ENCODE results near the gene DAAM2.

The DAAM2 gene

GRCh38 chr6:39756582-39756981, 35.6 kb upstream of the DAAM2 start:
- no peak overlapping the region for H3K4me3 ChIP-seq (ENCODE audit: low read depth, low read length)
- no peak for DNase-seq (ENCODE audit: low read depth)
- TF ChIP-seq, protein P1, sequence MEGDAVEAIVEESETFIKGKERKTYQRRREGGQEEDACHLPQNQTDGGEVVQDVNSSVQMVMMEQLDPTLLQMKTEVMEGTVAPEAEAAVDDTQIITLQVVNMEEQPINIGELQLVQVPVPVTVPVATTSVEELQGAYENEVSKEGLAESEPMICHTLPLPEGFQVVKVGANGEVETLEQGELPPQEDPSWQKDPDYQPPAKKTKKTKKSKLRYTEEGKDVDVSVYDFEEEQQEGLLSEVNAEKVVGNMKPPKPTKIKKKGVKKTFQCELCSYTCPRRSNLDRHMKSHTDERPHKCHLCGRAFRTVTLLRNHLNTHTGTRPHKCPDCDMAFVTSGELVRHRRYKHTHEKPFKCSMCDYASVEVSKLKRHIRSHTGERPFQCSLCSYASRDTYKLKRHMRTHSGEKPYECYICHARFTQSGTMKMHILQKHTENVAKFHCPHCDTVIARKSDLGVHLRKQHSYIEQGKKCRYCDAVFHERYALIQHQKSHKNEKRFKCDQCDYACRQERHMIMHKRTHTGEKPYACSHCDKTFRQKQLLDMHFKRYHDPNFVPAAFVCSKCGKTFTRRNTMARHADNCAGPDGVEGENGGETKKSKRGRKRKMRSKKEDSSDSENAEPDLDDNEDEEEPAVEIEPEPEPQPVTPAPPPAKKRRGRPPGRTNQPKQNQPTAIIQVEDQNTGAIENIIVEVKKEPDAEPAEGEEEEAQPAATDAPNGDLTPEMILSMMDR (IDR thresholded peaks at IDR 0.05; ENCODE audit: low read depth, low read length, missing control alignments), result no peak

DNA sequence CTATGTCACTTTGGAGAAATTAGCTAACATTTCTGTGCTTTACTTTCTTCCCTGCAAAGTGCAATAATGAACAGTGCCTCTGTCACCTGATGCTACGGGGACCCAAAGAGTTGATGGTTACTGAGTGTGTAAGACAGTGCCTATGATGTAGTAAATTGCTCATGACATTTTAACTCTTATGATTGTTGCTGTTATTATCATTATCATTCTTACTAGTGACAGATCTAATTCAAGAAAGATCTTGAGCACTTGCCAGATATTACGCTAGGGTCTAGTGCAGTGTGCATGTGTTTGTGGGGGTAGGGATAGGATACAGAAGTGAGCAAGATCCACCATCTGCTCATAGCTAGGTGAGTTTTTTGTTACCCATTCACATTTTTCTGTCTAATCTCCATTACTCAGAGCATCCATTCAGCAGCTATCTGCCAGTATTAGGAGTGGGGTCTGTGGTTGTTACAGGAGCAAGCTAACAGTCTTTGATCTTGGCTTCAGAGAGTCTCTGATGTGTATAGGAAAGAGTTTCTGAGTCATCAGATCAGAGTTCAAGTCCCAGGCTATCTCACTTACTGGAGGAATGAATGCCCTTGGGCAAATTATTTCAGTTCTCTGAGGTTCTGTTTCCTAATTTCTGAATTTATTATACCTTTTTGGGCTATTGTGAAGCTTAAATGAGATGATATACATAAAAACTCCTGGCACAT, 33.1 kb upstream of the DAAM2 start:
- DNase-seq (ENCODE audit: low read depth), result no peak
- TF ChIP-seq, protein P1 (IDR thresholded peaks at IDR 0.05; ENCODE audit: low read depth, low read length, missing control alignments), result no peak
- H3K4me3 ChIP-seq (ENCODE audit: low read depth, low read length), result no peak overlapping the region

DNA sequence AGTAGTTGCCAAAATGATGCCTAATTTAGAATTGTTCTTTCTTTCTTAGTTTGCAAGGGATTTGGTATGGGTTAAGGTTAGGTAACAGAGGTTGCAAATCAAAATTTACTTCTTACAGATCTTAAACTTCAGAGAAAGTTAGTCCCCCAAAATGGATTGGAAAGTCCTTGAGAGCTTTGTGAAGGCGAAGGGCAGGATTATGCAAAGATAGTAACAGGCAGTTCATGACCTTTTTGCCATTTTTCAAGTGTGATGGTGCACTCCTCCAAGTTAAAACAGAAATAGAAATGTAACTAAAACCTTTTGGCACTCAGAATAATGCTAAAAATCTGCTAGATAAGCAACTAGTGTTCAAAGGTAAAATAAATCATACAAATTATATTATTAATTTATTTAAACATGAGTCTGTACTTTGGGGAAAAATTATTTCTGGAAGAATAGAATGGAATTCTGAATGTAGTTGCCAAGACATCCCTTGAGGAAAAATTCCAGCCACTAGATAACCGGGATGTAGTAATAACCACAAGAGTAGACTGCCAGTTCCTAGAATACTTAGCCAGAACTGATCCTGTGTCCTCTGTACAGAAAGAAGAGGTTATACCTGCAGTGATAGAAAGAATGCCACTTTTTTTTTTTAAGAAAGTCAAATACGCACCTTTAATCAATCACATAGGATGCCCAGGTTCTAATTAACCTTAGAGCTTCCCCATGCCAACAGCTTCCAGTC, 31.8 kb upstream of the DAAM2 start:
- TF ChIP-seq, protein P1 (IDR thresholded peaks at IDR 0.05; ENCODE audit: low read depth, low read length, missing control alignments), result no peak
- no peak overlapping the region for H3K4me3 ChIP-seq (ENCODE audit: low read depth, low read length)
- DNase-seq (ENCODE audit: low read depth), result no peak

- TF ChIP-seq, protein P1 (IDR thresholded peaks at IDR 0.05; ENCODE audit: low read depth, low read length, missing control alignments), result no peak
- no peak overlapping the region for H3K4me3 ChIP-seq (ENCODE audit: low read depth, low read length)
- no peak for DNase-seq (ENCODE audit: low read depth)
Measured at GRCh38 chr6:39765508-39766065, 26.6 kb upstream of the DAAM2 start.

DNA sequence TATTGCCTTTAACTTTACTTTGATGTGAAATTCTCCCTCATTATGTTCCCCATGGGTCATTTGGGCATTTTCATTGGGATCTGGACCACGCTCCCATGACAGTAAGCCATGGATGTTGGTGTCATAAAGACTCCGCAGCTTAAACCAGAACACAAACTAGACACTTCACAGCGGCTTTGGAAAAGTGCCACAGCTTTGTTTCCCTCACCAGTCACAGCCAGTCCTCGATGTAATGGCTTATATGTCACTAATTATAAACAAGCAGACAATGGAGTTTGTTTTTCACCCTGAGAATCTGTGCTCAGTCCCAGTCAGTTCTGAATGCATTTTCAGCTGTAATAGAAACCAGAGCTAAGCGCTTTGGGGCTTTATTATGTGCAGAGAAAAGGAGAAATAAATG, 23.2 kb upstream of the DAAM2 start:
- TF ChIP-seq, protein P1 (IDR thresholded peaks at IDR 0.05; ENCODE audit: low read depth, low read length, missing control alignments), result no peak
- DNase-seq (ENCODE audit: low read depth), result no peak

GRCh38 chr6:39770446-39770845, 21.7 kb upstream of the DAAM2 start:
- H3K4me3 ChIP-seq (ENCODE audit: low read depth, low read length), result no peak overlapping the region
- TF ChIP-seq, protein P1 (IDR thresholded peaks at IDR 0.05; ENCODE audit: low read depth, low read length, missing control alignments), result no peak

More for the DNA sequence above, 23.2 kb upstream of the DAAM2 start:
- H3K4me3 ChIP-seq (ENCODE audit: low read depth, low read length), result no peak overlapping the region

More at GRCh38 chr6:39770446-39770845, 21.7 kb upstream of the DAAM2 start:
- no peak for DNase-seq (ENCODE audit: low read depth)

Data from GM12864 (cell line).